Measurements from ENCODE around the gene SLC35B3.

DNA sequence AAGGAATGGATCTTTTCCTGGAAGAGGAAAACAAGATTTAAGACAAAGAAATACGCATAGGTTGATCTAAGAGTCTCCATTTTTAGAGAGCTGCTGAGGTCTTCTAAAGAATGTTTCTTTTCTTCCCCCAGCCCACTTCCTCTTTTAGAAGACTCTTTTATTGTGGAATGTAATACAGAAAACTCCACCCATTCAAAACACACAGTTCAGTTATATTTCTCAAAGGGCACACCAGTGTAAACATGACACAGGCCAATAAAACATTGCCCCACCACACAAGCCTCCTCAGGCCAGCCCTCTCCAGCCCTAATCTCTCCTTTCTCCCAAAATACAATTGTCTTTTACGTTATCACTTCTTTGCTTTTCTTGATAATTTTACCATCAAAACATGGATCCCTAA, 42.8 kb downstream of the SLC35B3 start:
- TF ChIP-seq, protein P1, sequence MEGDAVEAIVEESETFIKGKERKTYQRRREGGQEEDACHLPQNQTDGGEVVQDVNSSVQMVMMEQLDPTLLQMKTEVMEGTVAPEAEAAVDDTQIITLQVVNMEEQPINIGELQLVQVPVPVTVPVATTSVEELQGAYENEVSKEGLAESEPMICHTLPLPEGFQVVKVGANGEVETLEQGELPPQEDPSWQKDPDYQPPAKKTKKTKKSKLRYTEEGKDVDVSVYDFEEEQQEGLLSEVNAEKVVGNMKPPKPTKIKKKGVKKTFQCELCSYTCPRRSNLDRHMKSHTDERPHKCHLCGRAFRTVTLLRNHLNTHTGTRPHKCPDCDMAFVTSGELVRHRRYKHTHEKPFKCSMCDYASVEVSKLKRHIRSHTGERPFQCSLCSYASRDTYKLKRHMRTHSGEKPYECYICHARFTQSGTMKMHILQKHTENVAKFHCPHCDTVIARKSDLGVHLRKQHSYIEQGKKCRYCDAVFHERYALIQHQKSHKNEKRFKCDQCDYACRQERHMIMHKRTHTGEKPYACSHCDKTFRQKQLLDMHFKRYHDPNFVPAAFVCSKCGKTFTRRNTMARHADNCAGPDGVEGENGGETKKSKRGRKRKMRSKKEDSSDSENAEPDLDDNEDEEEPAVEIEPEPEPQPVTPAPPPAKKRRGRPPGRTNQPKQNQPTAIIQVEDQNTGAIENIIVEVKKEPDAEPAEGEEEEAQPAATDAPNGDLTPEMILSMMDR (IDR thresholded peaks at IDR 0.05) = no peak
- no peak for TF ChIP-seq POLR2A (IDR thresholded peaks at IDR 0.05)

Measured in adrenal gland (tissue), 5 donors.